ENCODE measurements around the gene EDRF1. TPM values are rescaled to one million over a fixed set of nuclear protein-coding genes. Genes with fewer than 3 reads are reported as not detected.
A peak's percentile ranks its signal among the peaks of the same experiment; 100 is the strongest.

EDRF1 gene
- polyA plus RNA-seq, 2 of the 4 experiments (the other 2 are of a cell fraction) = 19.7 to 37.9 TPM

GRCh38 chr10:125739994-125740679, 20.6 kb downstream of the EDRF1 start:
- CTCF ChIA-PET = no interaction called here
- Histone ChIP-seq H3K9me3 (no peaks in the 10 kb centered on the region), H3K4me1 (no peaks in the 10 kb centered on the region), H3K4me3 (no peak overlapping the region), H3K27ac (no peak overlapping the region), H3K4me2 (no peak overlapping the region)
- ATAC-seq = no peak
- no peak for TF ChIP-seq POLR2AphosphoS2 (conservative IDR thresholded peaks at IDR 0.05; ENCODE audit: low read length)
- TF ChIP-seq NPAS2 (CRISPR knock-in tag; IDR thresholded peaks at IDR 0.05; ENCODE audit: borderline replicate concordance) = no peak
- TF ChIP-seq ZC3H11A (IDR thresholded peaks at IDR 0.05) = no peak
- POLR2A ChIA-PET = no interaction called here
- DNase-seq (ENCODE audit: low read depth in 1 of 2, low spot score in 1 of 2) = no peak
- 93% methylated on average over 7 of the region's 7 CpGs for WGBS (ENCODE audit: missing lambda C conversion rate)
- FAIRE-seq = no peak

GRCh38 chr10:125742465-125742864, 23.0 kb downstream of the EDRF1 start:
- Histone ChIP-seq H3K4me2 (no peak overlapping the region), H3K9me3 (no peaks in the 10 kb centered on the region), H3K4me3 (no peak overlapping the region), H3K27ac (no peak overlapping the region), H3K4me1 (no peaks in the 10 kb centered on the region)
- POLR2A ChIA-PET = no interaction called here
- FAIRE-seq (no peak), DNase-seq (ENCODE audit: low read depth in 1 of 2, low spot score in 1 of 2) (peak in 1 of 2 experiments; percentile 2), ATAC-seq (0 out of 6 replicates have a peak, but pooled peaks of 1 of the 2 experiments have one; percentile 43)
- CTCF ChIA-PET = interaction anchor here (1.0 kb wide), 1 partner anchor 15 kb away, joined by 3 read pairs; no protein-coding TSS in a partner anchor
- no peak for TF ChIP-seq ZC3H11A (IDR thresholded peaks at IDR 0.05)
- no peak for TF ChIP-seq MAFK (IDR thresholded peaks at IDR 0.05; ENCODE audit: partially characterized antibody)
- TF ChIP-seq RAD21 (conservative IDR thresholded peaks at IDR 0.05 in 1 of 2, IDR thresholded peaks at IDR 0.05 in 1 of 2) = peak; percentile 24 to 33; a peak in 1 of 5 replicates
- peak; percentile 42; the same call in 2 of the 3 replicates for TF ChIP-seq CTCF (IDR thresholded peaks at IDR 0.05)
- TF ChIP-seq PBX3 (IDR thresholded peaks at IDR 0.05) = no peak
- TF ChIP-seq RFX5 (IDR thresholded peaks at IDR 0.05) = no peak
- TF ChIP-seq RCOR1 (IDR thresholded peaks at IDR 0.05; ENCODE audit: low read depth, low read length) = no peak
- TF ChIP-seq HEYL (CRISPR knock-in tag; IDR thresholded peaks at IDR 0.05) = no peak
- no peak for TF ChIP-seq SREBF2 (IDR thresholded peaks at IDR 0.05)
- no peak for TF ChIP-seq TFCP2L1 (CRISPR knock-in tag; IDR thresholded peaks at IDR 0.05)
- 56% methylated on average over 2 of the region's 2 CpGs for WGBS (ENCODE audit: missing lambda C conversion rate)

GRCh38 chr10:125744909-125745308, 25.4 kb downstream of the EDRF1 start:
- no peak for TF ChIP-seq MYC (IDR thresholded peaks at IDR 0.05; ENCODE audit: borderline replicate concordance, low read length)
- TF ChIP-seq NR3C1 (IDR thresholded peaks at IDR 0.05) = no peak
- TF ChIP-seq BCL3 (IDR thresholded peaks at IDR 0.05) = no peak
- TF ChIP-seq CHD4 (IDR thresholded peaks at IDR 0.05; ENCODE audit: borderline replicate concordance) = no peak
- TF ChIP-seq KDM5A (IDR thresholded peaks at IDR 0.05) = no peak
- no peak for TF ChIP-seq POLR2A (IDR thresholded peaks at IDR 0.05; ENCODE audit: low read length)
- no peak for TF ChIP-seq CTCF (IDR thresholded peaks at IDR 0.05)
- TF ChIP-seq HEYL (CRISPR knock-in tag; IDR thresholded peaks at IDR 0.05) = no peak
- no peak for TF ChIP-seq RARB (CRISPR knock-in tag; IDR thresholded peaks at IDR 0.05)
- no peak for TF ChIP-seq HOXA7 (CRISPR knock-in tag; IDR thresholded peaks at IDR 0.05)
- ATAC-seq = no peak
- no peaks in the 10 kb centered on the region for H3K4me1 ChIP-seq
- FAIRE-seq = no peak
- H3K9me3 ChIP-seq = no peaks in the 10 kb centered on the region
- DNase-seq (ENCODE audit: low read depth in 1 of 2, low spot score in 1 of 2) = no peak
- WGBS (ENCODE audit: missing lambda C conversion rate) = 95% methylated on average over 2 of the region's 2 CpGs
- ChIA-PET CTCF (no interaction called here), POLR2A (no interaction called here)
- H3K27ac ChIP-seq = no peak overlapping the region
- no peak overlapping the region for H3K4me2 ChIP-seq
- H3K4me3 ChIP-seq = no peak overlapping the region

Measured in A549 (cell line).